ENCODE data around the gene OSR1.

OSR1 gene

GRCh38 chr2:19363474-19363778 lies 5.0 kb upstream of the OSR1 start:
- TF ChIP-seq CTCF (IDR thresholded peaks at IDR 0.05; ENCODE audit: insufficient read depth, low read depth, low read length, missing control alignments): no peak
- H3K4me3 ChIP-seq (ENCODE audit: low read length): peak overlapping the region; percentile 70
- DNase-seq (ENCODE audit: low read depth): no peak

GRCh38 chr2:19362755-19363473 lies 4.5 kb upstream of the OSR1 start:
- DNase-seq (ENCODE audit: low read depth): peak; percentile 84
- H3K4me3 ChIP-seq (ENCODE audit: low read length): peak overlapping the region; percentile 70
- TF ChIP-seq CTCF (IDR thresholded peaks at IDR 0.05; ENCODE audit: insufficient read depth, low read depth, low read length, missing control alignments): peak; percentile 82

GRCh38 chr2:19362094-19362754 lies 3.8 kb upstream of the OSR1 start:
- peak overlapping the region; percentile 70 for H3K4me3 ChIP-seq (ENCODE audit: low read length)
- peak; percentile 37 for DNase-seq (ENCODE audit: low read depth)
- TF ChIP-seq CTCF (IDR thresholded peaks at IDR 0.05; ENCODE audit: insufficient read depth, low read depth, low read length, missing control alignments): no peak

GRCh38 chr2:19361325-19361990 lies 3.0 kb upstream of the OSR1 start:
- H3K4me3 ChIP-seq (ENCODE audit: low read length): peak overlapping the region; percentile 70
- peak; percentile 33 for DNase-seq (ENCODE audit: low read depth)
- no peak for TF ChIP-seq CTCF (IDR thresholded peaks at IDR 0.05; ENCODE audit: insufficient read depth, low read depth, low read length, missing control alignments)

GRCh38 chr2:19360966-19361321 lies 2.5 kb upstream of the OSR1 start:
- TF ChIP-seq CTCF (IDR thresholded peaks at IDR 0.05; ENCODE audit: insufficient read depth, low read depth, low read length, missing control alignments): no peak
- no peak for DNase-seq (ENCODE audit: low read depth)
- H3K4me3 ChIP-seq (ENCODE audit: low read length): peak overlapping the region; percentile 70

GRCh38 chr2:19360266-19360965 lies 2.0 kb upstream of the OSR1 start:
- DNase-seq (ENCODE audit: low read depth): no peak
- no peak overlapping the region for H3K4me3 ChIP-seq (ENCODE audit: low read length)
- TF ChIP-seq CTCF (IDR thresholded peaks at IDR 0.05; ENCODE audit: insufficient read depth, low read depth, low read length, missing control alignments): no peak
